ENCODE measurements around the gene GRIN3A. TPM values are rescaled to one million over a fixed set of nuclear protein-coding genes. Genes with fewer than 3 reads are reported as not detected.

Gene GRIN3A
- total RNA-seq, 1 donor, result not detected

GRCh38 chr9:101758304-101758930, 20.0 kb upstream of the GRIN3A start:
- H3K4me3 ChIP-seq (ENCODE audit: insufficient read depth, low read length), result no peak overlapping the region
- no peak overlapping the region for H3K27ac ChIP-seq (ENCODE audit: low read depth, low read length)
- no peak for TF ChIP-seq CTCF (IDR thresholded peaks at IDR 0.05; ENCODE audit: extremely low read depth, low read depth, low read length)
- H3K36me3 ChIP-seq (ENCODE audit: insufficient read depth, low read length), result no peaks in the 10 kb centered on the region
- H3K79me2 ChIP-seq (ENCODE audit: insufficient read depth, low read length), result no peaks in the 10 kb centered on the region
- DNase-seq (ENCODE audit: insufficient read length, low spot score, missing footprints), result no peak
- no peaks in the 10 kb centered on the region for H3K9me3 ChIP-seq (ENCODE audit: low read depth, low read length)
- no peak overlapping the region for H3K4me2 ChIP-seq (ENCODE audit: insufficient read depth, low read length)
- H3K27me3 ChIP-seq (ENCODE audit: insufficient read depth, low read length), result no peaks in the 10 kb centered on the region
- no peaks in the 10 kb centered on the region for H4K20me1 ChIP-seq (ENCODE audit: insufficient read depth, low read length)
- H2AFZ ChIP-seq (ENCODE audit: low read length), result no peak overlapping the region
- no peaks in the 10 kb centered on the region for H3K4me1 ChIP-seq (ENCODE audit: insufficient read depth, low read length)

- H3K4me1 ChIP-seq (ENCODE audit: insufficient read depth, low read length), result no peaks in the 10 kb centered on the region
- DNase-seq (ENCODE audit: insufficient read length, low spot score, missing footprints), result no peak
- H4K20me1 ChIP-seq (ENCODE audit: insufficient read depth, low read length), result no peaks in the 10 kb centered on the region
- TF ChIP-seq CTCF (IDR thresholded peaks at IDR 0.05; ENCODE audit: extremely low read depth, low read depth, low read length), result no peak
- H3K4me3 ChIP-seq (ENCODE audit: insufficient read depth, low read length), result no peak overlapping the region
- no peak overlapping the region for H3K27ac ChIP-seq (ENCODE audit: low read depth, low read length)
- H2AFZ ChIP-seq (ENCODE audit: low read length), result no peak overlapping the region
- no peaks in the 10 kb centered on the region for H3K79me2 ChIP-seq (ENCODE audit: insufficient read depth, low read length)
- peaks cover 3% of the 10 kb centered on the region for H3K9me3 ChIP-seq (ENCODE audit: low read depth, low read length)
- no peaks in the 10 kb centered on the region for H3K27me3 ChIP-seq (ENCODE audit: insufficient read depth, low read length)
- H3K4me2 ChIP-seq (ENCODE audit: insufficient read depth, low read length), result no peak overlapping the region
- no peaks in the 10 kb centered on the region for H3K36me3 ChIP-seq (ENCODE audit: insufficient read depth, low read length)
Observed at GRCh38 chr9:101753716-101754115, 15.3 kb upstream of the GRIN3A start.

GRCh38 chr9:101751895-101752294, 13.4 kb upstream of the GRIN3A start:
- no peak overlapping the region for H2AFZ ChIP-seq (ENCODE audit: low read length)
- H3K4me2 ChIP-seq (ENCODE audit: insufficient read depth, low read length), result no peak overlapping the region
- no peaks in the 10 kb centered on the region for H3K27me3 ChIP-seq (ENCODE audit: insufficient read depth, low read length)
- H3K36me3 ChIP-seq (ENCODE audit: insufficient read depth, low read length), result no peaks in the 10 kb centered on the region
- H3K27ac ChIP-seq (ENCODE audit: low read depth, low read length), result no peak overlapping the region
- H4K20me1 ChIP-seq (ENCODE audit: insufficient read depth, low read length), result no peaks in the 10 kb centered on the region
- H3K4me1 ChIP-seq (ENCODE audit: insufficient read depth, low read length), result no peaks in the 10 kb centered on the region
- H3K79me2 ChIP-seq (ENCODE audit: insufficient read depth, low read length), result no peaks in the 10 kb centered on the region
- H3K9me3 ChIP-seq (ENCODE audit: low read depth, low read length), result peaks cover 3% of the 10 kb centered on the region
- TF ChIP-seq CTCF (IDR thresholded peaks at IDR 0.05; ENCODE audit: extremely low read depth, low read depth, low read length), result no peak
- DNase-seq (ENCODE audit: insufficient read length, low spot score, missing footprints), result no peak
- no peak overlapping the region for H3K4me3 ChIP-seq (ENCODE audit: insufficient read depth, low read length)

- Histone ChIP-seq H4K20me1 (ENCODE audit: insufficient read depth, low read length) (no peaks in the 10 kb centered on the region), H3K4me1 (ENCODE audit: insufficient read depth, low read length) (no peaks in the 10 kb centered on the region), H2AFZ (ENCODE audit: low read length) (no peak overlapping the region), H3K79me2 (ENCODE audit: insufficient read depth, low read length) (no peaks in the 10 kb centered on the region), H3K4me2 (ENCODE audit: insufficient read depth, low read length) (no peak overlapping the region), H3K4me3 (ENCODE audit: insufficient read depth, low read length) (no peak overlapping the region), H3K27ac (ENCODE audit: low read depth, low read length) (no peak overlapping the region), H3K36me3 (ENCODE audit: insufficient read depth, low read length) (no peaks in the 10 kb centered on the region), H3K9me3 (ENCODE audit: low read depth, low read length) (no peaks in the 10 kb centered on the region), H3K27me3 (ENCODE audit: insufficient read depth, low read length) (no peaks in the 10 kb centered on the region)
- DNase-seq (ENCODE audit: insufficient read length, low spot score, missing footprints), result no peak
- TF ChIP-seq CTCF (IDR thresholded peaks at IDR 0.05; ENCODE audit: extremely low read depth, low read depth, low read length), result no peak
Observed at GRCh38 chr9:101739311-101739710, 864 bp upstream of the GRIN3A start.

All from osteoblast (primary cell).